ENCODE measurements around the gene GPR101.

The GPR101 gene

GRCh38 chrX:137072396-137072795 is 38.6 kb upstream of the GPR101 start:
- ATAC-seq = no peak
- TF ChIP-seq ZNF70 (CRISPR knock-in tag; IDR thresholded peaks at IDR 0.05) (no peak), PPARA (CRISPR knock-in tag; IDR thresholded peaks at IDR 0.05; ENCODE audit: borderline replicate concordance) (no peak), SNAI2 (CRISPR knock-in tag; IDR thresholded peaks at IDR 0.05) (no peak), ARNTL (CRISPR knock-in tag; IDR thresholded peaks at IDR 0.05; ENCODE audit: borderline replicate concordance, low read depth) (no peak), POU6F1 (CRISPR knock-in tag; IDR thresholded peaks at IDR 0.05; ENCODE audit: borderline replicate concordance, low read depth) (no peak), ZNF565 (CRISPR knock-in tag; conservative IDR thresholded peaks at IDR 0.05; ENCODE audit: low read depth) (no peak), TSHZ2 (CRISPR knock-in tag; IDR thresholded peaks at IDR 0.05) (no peak), ESRRG (CRISPR knock-in tag; IDR thresholded peaks at IDR 0.05) (no peak)

GRCh38 chrX:137071596-137071995 is 37.8 kb upstream of the GPR101 start:
- TF ChIP-seq GLIS3 (CRISPR knock-in tag; IDR thresholded peaks at IDR 0.05) (no peak), POU6F1 (CRISPR knock-in tag; IDR thresholded peaks at IDR 0.05; ENCODE audit: borderline replicate concordance, low read depth) (no peak), TSHZ2 (CRISPR knock-in tag; IDR thresholded peaks at IDR 0.05) (no peak), ISL1 (CRISPR knock-in tag; IDR thresholded peaks at IDR 0.05) (no peak), ARNTL (CRISPR knock-in tag; IDR thresholded peaks at IDR 0.05; ENCODE audit: borderline replicate concordance, low read depth) (no peak), ZC3H10 (CRISPR knock-in tag; IDR thresholded peaks at IDR 0.05) (no peak)
- ATAC-seq = no peak

- no peak for ATAC-seq
- TF ChIP-seq BACH2 (CRISPR knock-in tag; IDR thresholded peaks at IDR 0.05; ENCODE audit: borderline replicate concordance) (no peak), ZNF565 (CRISPR knock-in tag; conservative IDR thresholded peaks at IDR 0.05; ENCODE audit: low read depth) (no peak), ISL1 (CRISPR knock-in tag; IDR thresholded peaks at IDR 0.05) (no peak), TOX (CRISPR knock-in tag; IDR thresholded peaks at IDR 0.05; ENCODE audit: borderline replicate concordance) (no peak), ZFP3 (CRISPR knock-in tag; IDR thresholded peaks at IDR 0.05) (no peak)
Measured at GRCh38 chrX:137067147-137067546, 33.4 kb upstream of the GPR101 start.

GRCh38 chrX:137062915-137063617 is 29.3 kb upstream of the GPR101 start:
- TF ChIP-seq ZC3H10 (CRISPR knock-in tag; IDR thresholded peaks at IDR 0.05) = no peak
- no peak for TF ChIP-seq TSHZ2 (CRISPR knock-in tag; IDR thresholded peaks at IDR 0.05)
- no peak for TF ChIP-seq GLIS3 (CRISPR knock-in tag; IDR thresholded peaks at IDR 0.05)
- no peak for TF ChIP-seq ZNF70 (CRISPR knock-in tag; IDR thresholded peaks at IDR 0.05)
- TF ChIP-seq ZNF565 (CRISPR knock-in tag; conservative IDR thresholded peaks at IDR 0.05; ENCODE audit: low read depth) = no peak
- TF ChIP-seq ZFP30 (CRISPR knock-in tag; IDR thresholded peaks at IDR 0.05) = no peak
- TF ChIP-seq TCF4 (CRISPR knock-in tag; IDR thresholded peaks at IDR 0.05; ENCODE audit: borderline replicate concordance) = no peak
- TF ChIP-seq ARNTL (CRISPR knock-in tag; IDR thresholded peaks at IDR 0.05; ENCODE audit: borderline replicate concordance, low read depth) = no peak
- no peak for TF ChIP-seq TOX (CRISPR knock-in tag; IDR thresholded peaks at IDR 0.05; ENCODE audit: borderline replicate concordance)
- TF ChIP-seq ESRRG (CRISPR knock-in tag; IDR thresholded peaks at IDR 0.05) = no peak
- no peak for TF ChIP-seq ZNF8 (CRISPR knock-in tag; IDR thresholded peaks at IDR 0.05)
- TF ChIP-seq BACH2 (CRISPR knock-in tag; IDR thresholded peaks at IDR 0.05; ENCODE audit: borderline replicate concordance) = no peak
- ATAC-seq = no peak
